ENCODE measurements around the gene ENO2.

The ENO2 gene

DNA sequence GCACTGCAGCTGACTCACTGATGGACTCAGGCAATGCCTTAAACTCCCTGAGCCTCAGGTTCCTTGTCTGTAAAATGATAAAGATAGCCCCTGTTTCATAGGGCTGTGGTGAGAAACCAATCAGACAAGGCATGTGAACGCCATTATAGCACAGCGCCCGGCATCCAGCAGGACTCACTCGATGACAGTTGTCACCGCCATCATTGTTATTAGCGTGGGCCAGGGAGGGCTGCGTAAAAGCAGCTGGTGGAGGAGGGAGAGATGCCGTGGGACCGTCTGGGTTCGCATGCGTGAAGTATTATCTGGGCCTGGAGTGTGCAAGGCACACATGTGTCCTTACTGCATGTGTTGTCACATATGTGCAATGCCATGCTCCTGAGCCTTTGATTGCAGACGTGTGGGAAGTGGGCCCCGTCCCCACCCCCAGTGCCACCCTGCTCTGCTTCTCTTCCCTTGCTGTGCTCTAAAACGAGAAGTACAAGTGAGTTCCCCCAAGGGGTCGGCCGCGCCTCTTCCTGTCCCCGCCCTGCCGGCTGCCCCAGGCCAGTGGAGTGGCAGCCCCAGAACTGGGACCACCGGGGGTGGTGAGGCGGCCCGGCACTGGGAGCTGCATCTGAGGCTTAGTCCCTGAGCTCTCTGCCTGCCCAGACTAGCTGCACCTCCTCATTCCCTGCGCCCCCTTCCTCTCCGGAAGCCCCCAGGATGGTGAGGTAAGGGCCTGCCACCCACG lies 36.6 kb downstream of the ENO2 start, which contains the start of gene PTPN6:
Gene PTPN6 (plus strand): TSS at position 546 of the 730 bp plus-strand sequence. CDS start 157 bp downstream, at position 703.
- DNase-seq, result no peak

- DNase-seq, result no peak
These were observed 37.3 kb downstream of the ENO2 start for GRCh38 chr12:6951551-6952120.

GRCh38 chr12:6952121-6952862 lies 37.9 kb downstream of the ENO2 start:
- no peak for DNase-seq

DNA sequence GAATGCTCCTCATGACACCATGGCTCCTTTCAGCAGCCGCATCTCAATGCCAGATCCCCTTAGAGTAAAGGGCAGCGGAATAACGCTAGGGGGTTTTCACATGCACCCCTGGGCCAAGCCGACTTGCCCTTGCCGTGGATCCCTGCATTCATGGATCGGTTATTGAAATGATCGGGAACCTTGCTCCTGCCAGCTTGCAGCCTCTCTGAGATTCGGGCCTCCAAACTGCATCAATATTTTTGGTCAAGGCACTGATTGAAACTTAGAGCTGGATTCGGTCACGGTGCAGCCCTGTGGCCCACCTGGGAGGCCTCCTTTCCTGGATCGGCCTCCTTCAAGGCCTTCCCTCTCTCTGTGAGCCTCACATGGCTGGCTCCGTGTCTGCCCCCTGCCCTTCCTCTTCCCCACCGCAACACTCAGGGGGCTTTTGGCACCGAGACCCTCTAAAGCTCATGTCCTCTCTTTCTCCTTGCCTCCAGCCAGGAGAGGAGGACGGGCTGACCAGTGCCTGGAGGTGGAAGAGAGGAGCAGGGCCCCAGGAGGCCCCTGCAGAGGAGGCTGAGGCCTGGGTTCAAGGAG lies 38.6 kb downstream of the ENO2 start:
- no peak for DNase-seq

- no peak for DNase-seq
These were observed 39.3 kb downstream of the ENO2 start for GRCh38 chr12:6953442-6954315.

- no peak for DNase-seq
These were observed 40.1 kb downstream of the ENO2 start for GRCh38 chr12:6954316-6955107.

DNA sequence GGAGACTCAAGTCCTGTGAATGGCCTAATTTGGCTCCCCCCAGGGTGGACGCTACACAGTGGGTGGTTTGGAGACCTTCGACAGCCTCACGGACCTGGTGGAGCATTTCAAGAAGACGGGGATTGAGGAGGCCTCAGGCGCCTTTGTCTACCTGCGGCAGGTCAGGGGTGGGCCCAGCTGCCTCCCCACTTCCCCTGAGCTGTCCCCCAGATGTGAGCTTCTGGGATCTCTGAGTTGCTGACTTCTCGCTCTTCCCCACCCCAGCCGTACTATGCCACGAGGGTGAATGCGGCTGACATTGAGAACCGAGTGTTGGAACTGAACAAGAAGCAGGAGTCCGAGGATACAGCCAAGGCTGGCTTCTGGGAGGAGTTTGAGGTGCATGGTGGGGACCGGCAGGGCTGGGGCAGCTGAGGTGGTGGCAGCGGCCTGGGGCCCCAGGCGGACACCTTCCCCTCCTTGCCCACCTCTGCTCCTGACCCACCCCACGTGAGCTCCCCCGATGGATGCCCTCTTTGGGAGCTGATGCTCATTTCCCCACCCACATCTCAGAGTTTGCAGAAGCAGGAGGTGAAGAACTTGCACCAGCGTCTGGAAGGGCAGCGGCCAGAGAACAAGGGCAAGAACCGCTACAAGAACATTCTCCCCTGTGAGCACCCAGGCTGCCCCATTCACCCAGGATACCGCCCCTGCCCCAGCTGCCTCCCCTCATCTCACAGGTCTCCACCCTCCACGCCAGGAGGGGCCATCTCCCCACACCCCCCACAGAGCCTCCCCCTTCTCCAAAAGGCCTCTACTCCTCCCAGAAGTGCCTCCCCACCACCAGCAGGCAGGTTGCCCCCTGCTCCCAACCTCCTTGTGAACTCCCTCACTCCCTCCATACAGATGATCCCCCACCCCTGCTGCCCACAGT lies 41.0 kb downstream of the ENO2 start:
- no peak for DNase-seq

DNA sequence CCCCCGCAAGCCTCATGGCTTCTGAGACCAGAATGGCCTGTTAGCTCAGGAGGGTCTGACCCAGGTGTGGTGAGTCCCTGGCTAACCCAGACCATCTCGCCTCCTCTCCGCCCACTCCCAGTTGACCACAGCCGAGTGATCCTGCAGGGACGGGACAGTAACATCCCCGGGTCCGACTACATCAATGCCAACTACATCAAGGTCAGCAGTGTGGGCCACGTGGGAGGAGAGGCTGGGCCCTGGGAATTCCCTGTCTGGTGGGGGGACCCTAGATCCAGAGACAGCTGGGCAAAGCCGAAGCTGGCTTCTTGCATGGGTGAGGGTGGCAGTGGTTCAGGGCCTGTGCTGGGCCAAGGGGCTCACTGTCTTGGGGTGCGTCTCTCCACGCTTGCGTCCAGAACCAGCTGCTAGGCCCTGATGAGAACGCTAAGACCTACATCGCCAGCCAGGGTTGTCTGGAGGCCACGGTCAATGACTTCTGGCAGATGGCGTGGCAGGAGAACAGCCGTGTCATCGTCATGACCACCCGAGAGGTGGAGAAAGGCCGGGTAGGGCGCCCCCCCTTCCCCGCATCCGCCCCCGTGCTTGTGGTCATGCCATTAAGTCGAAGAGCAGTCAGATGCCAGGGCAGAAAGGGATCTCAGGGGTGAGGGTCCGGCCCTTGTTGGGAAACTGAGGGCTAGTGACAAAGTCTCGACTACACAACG lies 41.8 kb downstream of the ENO2 start:
- DNase-seq, result no peak

GRCh38 chr12:6957151-6957701 lies 42.8 kb downstream of the ENO2 start:
- DNase-seq, result no peak

DNA sequence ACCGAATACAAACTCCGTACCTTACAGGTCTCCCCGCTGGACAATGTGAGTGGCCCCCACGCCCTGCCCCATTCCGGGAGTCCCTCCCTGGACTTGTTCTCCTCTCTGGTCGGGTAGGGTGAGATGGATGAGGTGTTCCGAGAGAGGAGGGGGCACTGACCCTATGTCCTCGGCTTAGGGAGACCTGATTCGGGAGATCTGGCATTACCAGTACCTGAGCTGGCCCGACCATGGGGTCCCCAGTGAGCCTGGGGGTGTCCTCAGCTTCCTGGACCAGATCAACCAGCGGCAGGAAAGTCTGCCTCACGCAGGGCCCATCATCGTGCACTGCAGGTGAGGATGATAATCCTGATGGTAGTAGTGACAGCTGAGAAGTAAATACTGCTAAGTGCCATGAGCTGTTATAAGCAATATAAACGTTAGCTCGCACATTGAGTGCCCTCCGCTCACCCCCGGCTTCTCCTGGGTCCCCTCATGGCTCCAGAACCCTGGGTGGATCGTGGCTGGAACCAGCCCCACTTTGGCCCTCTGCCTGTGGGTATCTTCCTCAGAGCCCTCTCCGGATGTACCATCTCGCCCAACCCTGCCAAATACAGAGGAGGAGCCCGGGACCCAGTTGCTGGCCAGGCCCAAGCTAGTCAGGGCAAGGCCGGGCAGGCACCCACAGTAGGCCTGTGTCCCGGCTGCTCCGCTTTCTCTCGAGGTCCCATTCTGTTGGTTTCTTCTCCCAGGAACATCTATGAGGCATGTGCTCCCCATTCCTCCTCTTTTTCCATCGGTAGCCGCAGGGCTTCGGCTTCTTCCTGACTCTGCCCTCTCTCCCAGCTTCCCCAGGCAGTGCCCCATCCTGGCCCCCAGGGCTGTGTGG lies 43.6 kb downstream of the ENO2 start:
- DNase-seq, result no peak

DNA sequence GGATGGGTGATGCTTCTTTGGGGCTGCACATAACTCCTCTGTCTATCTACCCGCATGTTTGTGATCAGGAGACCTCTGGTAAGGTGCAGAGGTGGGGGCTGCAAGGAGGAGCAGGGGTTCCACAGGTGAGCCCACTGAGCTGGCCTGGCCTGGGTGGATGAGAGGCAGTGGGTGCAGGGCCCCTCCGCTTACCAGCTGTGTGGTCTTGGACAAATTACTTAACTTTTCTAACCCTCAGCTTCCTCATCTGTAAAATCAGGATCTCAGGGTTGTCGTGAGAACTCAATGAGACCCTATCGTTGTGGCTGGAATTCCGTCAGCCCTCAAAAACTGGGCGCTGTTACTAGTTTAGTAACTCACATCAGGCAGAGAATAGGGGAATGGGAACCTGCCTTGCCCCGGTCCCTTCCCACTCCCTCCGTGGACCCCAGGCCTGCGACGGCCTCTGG lies 44.3 kb downstream of the ENO2 start:
- DNase-seq, result no peak

GRCh38 chr12:6959058-6959804 lies 44.9 kb downstream of the ENO2 start:
- DNase-seq, result no peak

DNA sequence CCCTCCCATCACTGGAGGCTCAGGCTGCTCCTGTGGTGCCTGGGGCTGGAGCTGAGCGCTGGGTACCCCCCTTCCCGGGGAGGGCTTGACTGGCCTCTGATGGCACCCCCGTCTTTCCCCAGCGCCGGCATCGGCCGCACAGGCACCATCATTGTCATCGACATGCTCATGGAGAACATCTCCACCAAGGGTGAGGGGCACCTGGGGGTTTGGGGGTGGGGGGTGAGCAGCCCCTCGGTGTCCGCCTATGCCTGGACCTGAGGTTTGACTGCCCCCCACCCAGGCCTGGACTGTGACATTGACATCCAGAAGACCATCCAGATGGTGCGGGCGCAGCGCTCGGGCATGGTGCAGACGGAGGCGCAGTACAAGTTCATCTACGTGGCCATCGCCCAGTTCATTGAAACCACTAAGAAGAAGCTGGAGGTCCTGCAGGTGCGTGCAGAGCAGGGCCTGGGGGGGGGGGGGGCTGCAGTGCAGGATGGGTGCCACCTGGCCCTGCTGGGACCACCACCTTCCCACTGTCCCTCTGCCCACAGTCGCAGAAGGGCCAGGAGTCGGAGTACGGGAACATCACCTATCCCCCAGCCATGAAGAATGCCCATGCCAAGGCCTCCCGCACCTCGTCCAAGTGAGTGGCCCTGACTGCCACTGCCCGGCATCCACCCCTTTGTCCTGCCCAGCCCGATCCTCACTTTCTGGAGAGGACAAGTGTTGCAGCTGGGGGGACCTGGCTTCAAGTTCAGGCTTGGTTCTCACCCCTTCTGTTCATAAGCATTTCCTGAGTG lies 45.6 kb downstream of the ENO2 start:
- no peak for DNase-seq

DNA sequence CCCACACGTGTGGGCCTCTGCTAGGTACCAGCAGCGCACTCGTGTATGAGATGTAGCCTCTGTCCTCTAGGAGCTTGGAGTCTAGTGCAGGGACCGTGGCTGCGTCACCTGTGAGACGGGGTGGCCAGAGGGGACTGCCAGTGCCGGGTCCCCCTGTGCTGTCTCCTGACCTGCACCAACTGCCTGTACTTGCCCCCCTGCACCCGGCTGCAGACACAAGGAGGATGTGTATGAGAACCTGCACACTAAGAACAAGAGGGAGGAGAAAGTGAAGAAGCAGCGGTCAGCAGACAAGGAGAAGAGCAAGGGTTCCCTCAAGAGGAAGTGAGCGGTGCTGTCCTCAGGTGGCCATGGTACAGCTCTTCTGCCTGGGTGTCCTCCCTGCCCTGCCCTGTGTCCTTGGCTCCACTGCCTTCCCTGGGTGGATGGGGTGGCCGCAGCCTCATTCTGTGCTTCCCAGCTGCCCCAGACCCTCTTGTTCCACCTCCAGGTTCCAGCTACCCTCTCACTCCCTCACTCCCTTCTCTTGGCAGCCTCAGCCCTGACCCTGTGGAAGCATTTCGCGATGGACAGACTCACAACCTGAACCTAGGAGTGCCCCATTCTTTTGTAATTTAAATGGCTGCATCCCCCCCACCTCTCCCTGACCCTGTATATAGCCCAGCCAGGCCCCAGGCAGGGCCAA lies 46.4 kb downstream of the ENO2 start:
- DNase-seq, result no peak

DNA sequence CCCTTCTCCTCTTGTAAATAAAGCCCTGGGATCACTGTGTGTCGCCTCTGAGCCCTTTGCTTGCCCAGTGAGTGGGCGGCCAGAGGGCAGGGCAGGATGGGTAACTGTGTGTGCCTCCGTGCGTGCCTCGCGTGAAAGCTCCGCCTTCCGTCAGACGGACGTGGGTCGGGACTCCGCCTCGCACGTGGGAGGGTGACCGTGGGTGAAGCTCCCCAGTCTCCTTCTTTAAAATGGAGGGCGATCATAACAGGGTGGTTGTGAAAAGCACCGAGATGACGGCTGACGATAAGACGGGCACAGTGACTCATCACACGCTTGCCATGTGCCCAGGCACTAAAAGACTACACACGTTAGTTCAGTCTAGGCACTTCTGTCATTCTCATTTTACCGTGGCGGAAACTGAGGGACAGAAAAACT lies 46.9 kb downstream of the ENO2 start:
- no peak for DNase-seq

GRCh38 chr12:6961695-6962284 lies 47.4 kb downstream of the ENO2 start:
- DNase-seq, result no peak
